IPS-15b (cell line): ENCODE measurements around the gene MSL3B.

Source experiments
- H3K27me3 ChIP-seq: one replicate; pipeline ENCODE4 v1.6.1; 2013; ENCODE audit warnings: low read length; ENCODE audit not compliant: control insufficient read depth, insufficient read depth
- H3K36me3 ChIP-seq: one replicate; pipeline ENCODE4 v1.6.1; 2013; ENCODE audit warnings: low read length; ENCODE audit not compliant: control insufficient read depth, insufficient read depth
- H3K4me1 ChIP-seq: one replicate; pipeline ENCODE4 v1.6.1; 2013; ENCODE audit warnings: mild to moderate bottlenecking, low read length; ENCODE audit not compliant: control insufficient read depth, insufficient read depth
- H3K4me3 ChIP-seq: one replicate; pipeline ENCODE4 v1.5.1; 2013; ENCODE audit warnings: low read depth, low read length
- H3K9ac ChIP-seq: one replicate; pipeline ENCODE4 v1.6.1; 2013; ENCODE audit warnings: low read depth, mild to moderate bottlenecking, low read length
- H3K9me3 ChIP-seq: one replicate; pipeline ENCODE4 v1.6.1; 2013; ENCODE audit warnings: mild to moderate bottlenecking, low read length; ENCODE audit not compliant: control insufficient read depth, insufficient read depth

The MSL3B gene

DNA sequence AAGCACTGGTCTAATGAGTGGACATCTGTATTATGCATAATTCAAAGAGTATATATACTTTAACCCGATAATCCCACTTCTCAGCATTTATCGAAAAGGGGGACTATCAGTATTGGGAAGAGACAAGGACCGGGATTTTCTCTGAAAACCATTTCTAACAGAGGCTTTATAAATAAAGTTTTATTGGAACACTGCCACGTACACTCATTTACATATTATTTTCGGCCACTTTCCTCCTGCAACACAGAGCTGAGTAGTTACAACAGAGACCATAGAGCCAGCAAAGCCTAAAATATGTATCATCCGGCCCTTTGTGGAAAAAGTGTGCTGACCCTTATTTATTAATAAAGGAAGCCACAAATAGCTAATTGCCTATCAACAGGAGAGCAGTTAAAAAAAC, 17.0 kb downstream of the MSL3B start:
- no peaks in the 10 kb centered on the region for H3K9me3 ChIP-seq
- no peak overlapping the region for H3K4me3 ChIP-seq
- peaks cover 13% of the 10 kb centered on the region for H3K4me1 ChIP-seq
- H3K9ac ChIP-seq, result no peak overlapping the region
- H3K36me3 ChIP-seq, result peaks cover 54% of the 10 kb centered on the region
- no peaks in the 10 kb centered on the region for H3K27me3 ChIP-seq

GRCh38 chr2:233850745-233851144, 17.4 kb downstream of the MSL3B start:
- Histone ChIP-seq H3K27me3 (no peaks in the 10 kb centered on the region), H3K9ac (no peak overlapping the region), H3K36me3 (peaks cover 54% of the 10 kb centered on the region), H3K4me3 (no peak overlapping the region), H3K4me1 (peaks cover 13% of the 10 kb centered on the region), H3K9me3 (no peaks in the 10 kb centered on the region)

DNA sequence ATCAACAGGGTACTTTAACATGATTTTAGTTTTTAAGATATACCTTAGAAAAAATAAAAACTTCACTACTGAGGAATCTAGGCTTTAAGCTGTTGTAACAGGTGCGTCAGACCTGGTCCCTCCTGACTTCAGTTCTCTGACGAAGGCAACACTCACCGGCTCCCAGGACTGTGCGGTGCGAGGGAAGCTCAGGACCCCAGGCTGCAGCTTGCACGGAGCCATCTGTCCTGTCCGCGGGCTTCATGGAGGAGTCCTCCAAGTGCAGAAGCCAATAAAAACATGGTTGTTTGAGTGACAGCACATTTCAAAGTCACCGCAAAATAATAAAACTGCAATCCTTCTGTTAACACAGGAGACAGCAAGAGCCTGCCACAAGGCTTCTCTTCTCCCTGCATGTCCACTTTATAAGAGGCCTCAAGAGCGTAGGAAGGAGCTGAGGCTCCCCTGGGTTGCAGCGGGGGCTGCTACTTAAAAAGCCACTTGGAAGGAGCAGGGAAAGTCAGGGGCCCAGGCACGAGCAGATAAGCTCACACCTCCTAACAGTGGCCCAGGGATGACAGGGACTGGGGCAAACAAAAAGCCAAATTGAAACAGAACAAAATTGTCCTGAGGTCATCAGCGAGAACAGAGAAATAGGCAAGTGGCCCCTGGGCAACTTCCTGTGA, 18.4 kb downstream of the MSL3B start:
- Histone ChIP-seq H3K9ac (no peak overlapping the region), H3K4me1 (peaks cover 10% of the 10 kb centered on the region), H3K4me3 (no peak overlapping the region), H3K27me3 (no peaks in the 10 kb centered on the region), H3K9me3 (no peaks in the 10 kb centered on the region), H3K36me3 (peaks cover 57% of the 10 kb centered on the region)

DNA sequence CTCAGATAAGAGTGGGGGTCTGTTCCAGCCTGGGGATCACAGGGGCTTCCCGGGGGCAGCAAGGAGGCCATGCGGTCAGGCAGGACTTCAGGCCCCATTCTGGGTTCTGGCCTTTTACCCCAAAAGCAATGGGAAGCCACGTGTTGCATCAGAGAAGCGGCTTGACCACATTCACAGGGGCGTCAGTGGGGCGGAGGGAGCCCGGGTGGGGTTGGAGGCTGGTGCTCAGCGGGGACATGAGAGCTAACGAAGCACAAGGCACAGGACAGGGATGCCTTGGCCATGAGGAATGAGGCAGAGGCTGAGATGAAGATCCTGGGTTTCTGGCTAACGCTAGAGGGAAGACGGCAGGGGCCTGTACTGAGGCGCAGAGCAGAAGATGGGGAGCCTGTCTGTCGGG, 19.9 kb downstream of the MSL3B start:
- no peak overlapping the region for H3K9ac ChIP-seq
- peaks cover 10% of the 10 kb centered on the region for H3K4me1 ChIP-seq
- no peaks in the 10 kb centered on the region for H3K9me3 ChIP-seq
- H3K27me3 ChIP-seq, result no peaks in the 10 kb centered on the region
- H3K4me3 ChIP-seq, result no peak overlapping the region
- H3K36me3 ChIP-seq, result peaks cover 70% of the 10 kb centered on the region

DNA sequence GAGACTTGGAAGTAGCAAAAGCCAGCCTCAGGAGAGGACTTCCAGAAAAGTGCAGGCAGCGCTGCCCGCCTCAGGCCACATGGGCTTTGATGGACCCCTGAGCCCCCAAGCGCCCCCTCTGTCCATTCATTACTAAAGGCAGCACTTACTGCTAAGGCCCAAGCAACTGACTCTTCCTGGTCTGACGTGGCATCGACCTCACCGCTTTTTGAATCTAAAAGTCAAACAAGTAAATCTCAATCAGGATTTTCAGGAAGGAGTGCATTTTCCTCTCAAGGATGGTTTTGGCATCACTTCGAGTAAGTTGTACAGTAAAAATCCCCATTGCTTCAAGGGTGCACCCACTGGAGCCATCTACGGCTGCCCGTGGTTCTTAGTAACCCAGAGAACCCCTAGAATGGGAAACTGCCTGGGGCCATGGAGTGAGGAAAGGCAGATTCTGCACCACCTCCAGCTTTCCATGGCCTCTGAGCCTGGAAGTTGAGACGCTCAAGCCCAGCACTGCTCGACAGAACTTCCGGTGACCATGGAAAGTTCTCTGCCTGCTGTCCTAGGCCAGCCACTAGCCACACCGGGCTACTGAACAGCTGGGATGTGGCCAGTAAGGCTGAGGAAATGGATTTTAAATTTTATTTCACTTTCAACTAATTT, 20.8 kb downstream of the MSL3B start:
- Histone ChIP-seq H3K9ac (no peak overlapping the region), H3K36me3 (peaks cover 71% of the 10 kb centered on the region), H3K4me1 (peaks cover 3% of the 10 kb centered on the region), H3K4me3 (no peak overlapping the region), H3K9me3 (no peaks in the 10 kb centered on the region), H3K27me3 (no peaks in the 10 kb centered on the region)

- Histone ChIP-seq H3K36me3 (peaks cover 68% of the 10 kb centered on the region), H3K9me3 (no peaks in the 10 kb centered on the region), H3K9ac (no peak overlapping the region), H3K4me3 (no peak overlapping the region), H3K27me3 (no peaks in the 10 kb centered on the region), H3K4me1 (no peaks in the 10 kb centered on the region)
Measured at GRCh38 chr2:233846387-233847247, 21.6 kb downstream of the MSL3B start.

GRCh38 chr2:233845301-233846060, 22.7 kb downstream of the MSL3B start:
- Histone ChIP-seq H3K4me1 (no peaks in the 10 kb centered on the region), H3K9me3 (no peaks in the 10 kb centered on the region), H3K36me3 (peaks cover 72% of the 10 kb centered on the region), H3K9ac (no peak overlapping the region), H3K4me3 (no peak overlapping the region), H3K27me3 (no peaks in the 10 kb centered on the region)

- Histone ChIP-seq H3K9ac (no peak overlapping the region), H3K4me1 (no peaks in the 10 kb centered on the region), H3K27me3 (no peaks in the 10 kb centered on the region), H3K36me3 (peaks cover 71% of the 10 kb centered on the region), H3K4me3 (no peak overlapping the region), H3K9me3 (no peaks in the 10 kb centered on the region)
Measured at GRCh38 chr2:233844836-233845235, 23.4 kb downstream of the MSL3B start.

- Histone ChIP-seq H3K4me3 (no peak overlapping the region), H3K27me3 (no peaks in the 10 kb centered on the region), H3K36me3 (peaks cover 71% of the 10 kb centered on the region), H3K9ac (no peak overlapping the region), H3K4me1 (no peaks in the 10 kb centered on the region), H3K9me3 (no peaks in the 10 kb centered on the region)
Measured at GRCh38 chr2:233844064-233844807, 23.9 kb downstream of the MSL3B start.

- H3K27me3 ChIP-seq, result no peaks in the 10 kb centered on the region
- H3K9me3 ChIP-seq, result no peaks in the 10 kb centered on the region
- no peaks in the 10 kb centered on the region for H3K4me1 ChIP-seq
- peaks cover 57% of the 10 kb centered on the region for H3K36me3 ChIP-seq
- no peak overlapping the region for H3K4me3 ChIP-seq
- no peak overlapping the region for H3K9ac ChIP-seq
Measured at GRCh38 chr2:233841183-233841582, 27.0 kb downstream of the MSL3B start.

DNA sequence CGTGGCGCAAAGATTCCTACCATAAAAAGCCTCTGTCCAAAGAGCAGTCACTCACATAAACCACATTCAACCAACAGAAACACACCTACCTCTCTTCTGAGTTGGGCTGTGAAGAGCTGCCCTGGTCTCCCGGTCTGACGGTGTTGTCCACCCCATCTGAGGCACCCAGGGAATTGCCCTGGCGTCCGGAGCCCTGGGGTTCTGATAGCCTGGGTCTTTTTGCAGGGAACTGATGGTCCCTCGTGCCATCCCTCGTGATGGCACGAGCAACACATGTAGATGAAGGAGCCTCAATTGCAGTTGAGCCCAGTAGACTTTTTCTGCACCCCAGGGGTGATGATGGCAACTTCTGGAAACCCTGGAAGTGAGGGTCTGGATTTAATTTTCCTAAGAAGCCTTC, 27.7 kb downstream of the MSL3B start:
- Histone ChIP-seq H3K9ac (no peak overlapping the region), H3K9me3 (no peaks in the 10 kb centered on the region), H3K36me3 (peaks cover 62% of the 10 kb centered on the region), H3K4me3 (no peak overlapping the region), H3K27me3 (no peaks in the 10 kb centered on the region), H3K4me1 (no peaks in the 10 kb centered on the region)
